Activated CD8-positive, alpha-beta memory T cell treated with anti-CD3 and anti-CD28 coated beads for 36 hours (primary cell): ENCODE data around the gene CBFA2T2. TPM values are rescaled to one million over a fixed set of nuclear protein-coding genes. Genes with fewer than 3 reads are reported as not detected.
"Not testable (repeated sequence)": the region's sequence is repeated elsewhere in the genome, so short reads cannot be mapped to it uniquely, and the experiment has no call there.

Source experiments
- CTCF ChIA-PET: fragments of 350-600 bp; sonication (Branson Sonifier 250); formaldehyde crosslinking; loops from one replicate; lab custom pipeline; 2021; ENCODE audit warnings: antibody characterized with exemption; lab: Charles Lee
- POLR2A ChIA-PET: fragments of 350-600 bp; sonication (Branson Sonifier 250); formaldehyde crosslinking; loops from one replicate; lab custom pipeline; 2021; ENCODE audit warnings: antibody characterized with exemption; lab: Charles Lee
- total RNA-seq, 2 experiments: library from RNA; stranded (reverse); gene quantifications; one replicate each; pipeline ENCODE4 v1.2.3, GENCODE V29; 2021

CBFA2T2 gene
- total RNA-seq, 2 experiments from 2014 or later: 7.1 to 7.4 TPM

GRCh38 chr20:33464759-33465158 is 25.1 kb upstream of the CBFA2T2 start:
- POLR2A ChIA-PET: not testable (repeated sequence)
- CTCF ChIA-PET: interaction anchor here (0.7 kb wide), 1 partner anchor 360 kb away, joined by 3 read pairs; no protein-coding TSS in a partner anchor

GRCh38 chr20:33465481-33466302 is 24.2 kb upstream of the CBFA2T2 start:
- ChIA-PET CTCF (interaction anchor here (0.8 kb wide), 1 partner anchor 133 kb away, joined by 3 read pairs; no protein-coding TSS in a partner anchor), POLR2A (interaction anchor here (0.6 kb wide), 1 partner anchor 30 kb away, joined by 6 read pairs; no protein-coding TSS in a partner anchor)

GRCh38 chr20:33466303-33466646 is 23.6 kb upstream of the CBFA2T2 start:
- CTCF ChIA-PET: interaction anchor here (0.8 kb wide), 1 partner anchor 134 kb away, joined by 3 read pairs; no protein-coding TSS in a partner anchor
- POLR2A ChIA-PET: interaction anchor here (0.6 kb wide), 1 partner anchor 30 kb away, joined by 6 read pairs; no protein-coding TSS in a partner anchor

- ChIA-PET CTCF (interaction anchor here (1.1 kb wide), 1 partner anchor 9 kb away, joined by 3 read pairs; no protein-coding TSS in a partner anchor), POLR2A (no interaction called here)
Measured at GRCh38 chr20:33470457-33470856, 19.4 kb upstream of the CBFA2T2 start.

GRCh38 chr20:33470866-33471265 is 19.0 kb upstream of the CBFA2T2 start:
- CTCF ChIA-PET: interaction anchor here (1.1 kb wide), 1 partner anchor 9 kb away, joined by 3 read pairs; no protein-coding TSS in a partner anchor
- POLR2A ChIA-PET: no interaction called here

GRCh38 chr20:33472868-33473435 is 16.9 kb upstream of the CBFA2T2 start:
- ChIA-PET POLR2A (no interaction called here), CTCF (interaction anchor here (1.3 kb wide), 1 partner anchor 15 kb away, joined by 4 read pairs; no protein-coding TSS in a partner anchor)

GRCh38 chr20:33474097-33474873 is 15.6 kb upstream of the CBFA2T2 start:
- POLR2A ChIA-PET: no interaction called here
- CTCF ChIA-PET: interaction anchor here (1.3 kb wide), 1 partner anchor 17 kb away, joined by 4 read pairs; no protein-coding TSS in a partner anchor

GRCh38 chr20:33474963-33475362 is 14.9 kb upstream of the CBFA2T2 start:
- POLR2A ChIA-PET: no interaction called here
- CTCF ChIA-PET: no interaction called here

GRCh38 chr20:33475381-33476152 is 14.3 kb upstream of the CBFA2T2 start:
- CTCF ChIA-PET: no interaction called here
- POLR2A ChIA-PET: no interaction called here

GRCh38 chr20:33477386-33478234 is 12.3 kb upstream of the CBFA2T2 start:
- POLR2A ChIA-PET: no interaction called here
- CTCF ChIA-PET: interaction anchor here (1.0 kb wide), 1 partner anchor 20 kb away, joined by 4 read pairs; no protein-coding TSS in a partner anchor

- ChIA-PET CTCF (no interaction called here), POLR2A (no interaction called here)
Measured at GRCh38 chr20:33480048-33480447, 9.8 kb upstream of the CBFA2T2 start.

- POLR2A ChIA-PET: no interaction called here
- CTCF ChIA-PET: no interaction called here
Measured at GRCh38 chr20:33481431-33481941, 8.4 kb upstream of the CBFA2T2 start.

GRCh38 chr20:33482581-33482980 is 7.3 kb upstream of the CBFA2T2 start:
- CTCF ChIA-PET: no interaction called here
- POLR2A ChIA-PET: no interaction called here

GRCh38 chr20:33483186-33483585 is 6.7 kb upstream of the CBFA2T2 start:
- POLR2A ChIA-PET, CTCF ChIA-PET: not testable (repeated sequence)

GRCh38 chr20:33488201-33488600 is 1.7 kb upstream of the CBFA2T2 start:
- ChIA-PET CTCF (no interaction called here), POLR2A (interaction anchor here (0.6 kb wide), 1 partner anchor 9 kb away, joined by 4 read pairs; no protein-coding TSS in a partner anchor)

- POLR2A ChIA-PET: interaction anchor here (0.6 to 1.7 kb wide), 7 partner anchors 8 to 504 kb away, joined by 3 to 16 read pairs (median 5); partner anchors contain the start of genes ACTL10, CHMP4B, PXMP4 and RALY
- CTCF ChIA-PET: interaction anchor here (1.1 to 2.2 kb wide), 2 partner anchors 179 to 180 kb away, joined by 4 to 7 read pairs; partner anchors contain the start of gene ACTL10
Measured at GRCh38 chr20:33488661-33489494, 1.0 kb upstream of the CBFA2T2 start.
